Activated CD8-positive, alpha-beta memory T cell treated with anti-CD3 and anti-CD28 coated beads for 36 hours (primary cell): ENCODE data around the gene COL19A1. TPM values are rescaled to one million over a fixed set of nuclear protein-coding genes. Genes with fewer than 3 reads are reported as not detected.
"Not testable (repeated sequence)": the region's sequence is repeated elsewhere in the genome, so short reads cannot be mapped to it uniquely, and the experiment has no call there.

Source experiments
- CTCF ChIA-PET: fragments of 350-600 bp; sonication (Branson Sonifier 250); formaldehyde crosslinking; loops from one replicate; lab custom pipeline; 2021; ENCODE audit warnings: antibody characterized with exemption; lab: Charles Lee
- POLR2A ChIA-PET: fragments of 350-600 bp; sonication (Branson Sonifier 250); formaldehyde crosslinking; loops from one replicate; lab custom pipeline; 2021; ENCODE audit warnings: antibody characterized with exemption; lab: Charles Lee
- total RNA-seq, 2 experiments: library from RNA; stranded (reverse); gene quantifications; one replicate each; pipeline ENCODE4 v1.2.3, GENCODE V29; 2021

The COL19A1 gene
- total RNA-seq, 2 experiments from 2014 or later = 0.30 to 0.52 TPM

DNA sequence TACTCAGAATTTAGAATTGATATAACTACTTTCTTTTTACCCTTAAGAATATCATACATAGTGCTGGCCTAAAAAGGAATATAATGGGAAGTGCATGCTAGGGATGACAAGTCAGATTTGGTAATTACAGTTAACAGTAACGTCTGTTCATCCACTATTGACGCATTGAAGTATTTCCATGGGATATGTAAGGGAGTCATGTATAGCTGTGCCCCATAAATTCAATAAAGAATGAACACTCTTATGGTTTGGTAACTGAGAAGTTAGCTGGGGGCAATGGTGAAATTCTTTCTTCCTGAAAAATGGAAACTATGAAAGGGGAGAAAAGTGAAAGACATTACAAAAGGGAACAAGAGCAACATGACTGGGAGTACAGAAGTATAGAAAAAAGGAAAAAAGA is 2.6 kb upstream of the COL19A1 start:
- ChIA-PET CTCF (no interaction called here), POLR2A (no interaction called here)

GRCh38 chr6:69865126-69865525 is 1.2 kb upstream of the COL19A1 start:
- CTCF ChIA-PET = no interaction called here

DNA sequence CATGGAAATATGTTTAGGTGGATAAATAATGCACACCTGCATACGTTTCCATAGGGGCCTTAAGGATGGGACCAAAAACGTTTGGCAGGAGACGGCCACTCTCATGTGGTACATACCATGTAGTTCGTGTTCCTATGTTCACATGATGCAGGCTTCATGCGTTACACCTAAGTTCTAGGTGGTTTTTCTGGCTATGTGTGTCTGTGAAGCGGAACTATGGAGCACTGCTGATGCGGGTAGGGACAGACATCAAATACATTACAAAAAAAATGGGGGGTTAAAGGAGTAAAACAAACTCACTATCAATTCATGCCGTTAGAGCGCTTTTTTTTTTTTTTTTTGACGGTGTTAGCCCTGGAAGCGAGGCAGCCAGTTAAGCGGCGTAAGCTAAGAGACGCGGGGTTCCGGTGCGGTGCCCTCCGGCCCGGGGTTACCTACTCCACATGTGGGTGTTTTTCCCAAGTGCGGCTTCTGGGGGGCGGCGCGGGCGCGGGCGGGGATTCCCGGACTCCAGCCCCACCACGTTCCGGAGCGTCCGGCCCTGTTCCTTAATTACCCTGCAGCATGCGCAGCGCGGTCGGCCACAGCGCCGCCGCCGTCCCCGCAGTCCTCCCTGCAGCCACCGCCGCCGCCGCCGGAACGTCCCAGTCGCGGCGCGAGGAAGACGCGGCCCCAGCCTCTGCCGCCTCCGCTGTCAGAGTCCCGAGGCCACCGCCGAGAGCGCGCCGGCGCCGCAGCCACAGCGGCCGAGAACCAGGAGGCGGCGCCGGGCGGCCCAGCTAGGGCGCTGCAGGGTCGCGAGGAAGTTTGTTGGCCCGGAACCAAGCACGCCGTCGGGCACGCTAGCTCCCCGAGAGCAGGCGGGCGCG is 648 bp downstream of the COL19A1 start:
- ChIA-PET POLR2A (no interaction called here), CTCF (interaction anchor here (0.7 kb wide), 1 partner anchor 102 kb away, joined by 5 read pairs; no protein-coding TSS in a partner anchor)

More at GRCh38 chr6:69865126-69865525, 1.2 kb upstream of the COL19A1 start:
- POLR2A ChIA-PET = no interaction called here

DNA sequence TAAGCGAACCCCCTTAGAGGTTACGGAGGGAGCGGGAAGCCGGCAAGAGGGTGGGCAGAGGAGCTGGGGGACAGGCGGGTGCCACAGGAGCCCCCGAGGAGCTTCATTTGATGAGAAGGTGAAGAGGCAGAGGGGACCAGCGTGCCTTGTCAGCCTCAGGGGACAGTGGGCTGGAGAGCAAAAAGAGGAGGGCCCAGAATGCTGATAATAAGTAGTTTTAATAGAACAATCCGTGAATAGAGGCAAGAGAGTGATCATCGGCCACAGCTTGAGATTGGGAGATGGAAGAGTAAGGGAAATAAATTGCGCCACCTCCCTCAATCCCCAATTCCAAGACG is 1.3 kb downstream of the COL19A1 start:
- ChIA-PET CTCF (no interaction called here), POLR2A (no interaction called here)

GRCh38 chr6:69868252-69868804 is 2.0 kb downstream of the COL19A1 start:
- POLR2A ChIA-PET = no interaction called here
- CTCF ChIA-PET = no interaction called here

DNA sequence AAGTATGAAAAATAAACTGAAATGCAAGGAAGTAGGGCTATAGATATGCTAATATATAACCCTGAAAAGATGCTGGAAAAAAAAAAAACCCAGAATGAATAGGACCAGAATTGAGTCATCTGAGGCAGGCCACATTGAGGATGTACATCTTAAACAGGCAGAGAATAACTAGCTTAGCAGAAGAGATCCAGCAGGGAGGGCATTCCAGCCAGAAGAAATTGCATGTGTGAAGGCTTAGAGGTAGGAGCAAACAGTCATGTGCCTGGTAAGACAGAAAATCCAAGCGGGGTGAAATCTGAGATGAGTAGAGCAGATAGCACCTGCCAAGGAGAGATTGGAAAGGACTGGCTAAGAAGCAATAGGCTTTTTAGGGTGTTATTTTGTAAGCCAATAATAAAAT is 2.6 kb downstream of the COL19A1 start:
- ChIA-PET CTCF (no interaction called here), POLR2A (no interaction called here)

DNA sequence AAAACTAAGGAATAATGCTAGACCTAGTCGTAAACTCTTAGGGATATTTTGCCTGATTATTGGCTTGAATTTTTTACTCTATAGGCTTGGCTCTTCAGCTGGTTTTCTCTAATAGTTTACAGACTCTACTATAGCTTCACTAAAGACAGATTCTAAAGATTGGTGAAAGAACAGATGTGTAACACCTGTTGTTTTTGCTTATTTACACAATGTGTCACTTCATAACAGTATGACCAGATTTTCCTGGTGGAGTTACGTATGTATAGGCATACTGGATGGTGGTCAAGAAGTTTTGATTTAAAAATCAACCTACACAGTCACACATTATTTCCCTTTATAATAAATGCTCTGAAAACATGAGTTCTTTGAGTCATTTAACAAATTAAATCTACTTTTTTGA is 4.8 kb downstream of the COL19A1 start:
- ChIA-PET POLR2A (no interaction called here), CTCF (no interaction called here)

DNA sequence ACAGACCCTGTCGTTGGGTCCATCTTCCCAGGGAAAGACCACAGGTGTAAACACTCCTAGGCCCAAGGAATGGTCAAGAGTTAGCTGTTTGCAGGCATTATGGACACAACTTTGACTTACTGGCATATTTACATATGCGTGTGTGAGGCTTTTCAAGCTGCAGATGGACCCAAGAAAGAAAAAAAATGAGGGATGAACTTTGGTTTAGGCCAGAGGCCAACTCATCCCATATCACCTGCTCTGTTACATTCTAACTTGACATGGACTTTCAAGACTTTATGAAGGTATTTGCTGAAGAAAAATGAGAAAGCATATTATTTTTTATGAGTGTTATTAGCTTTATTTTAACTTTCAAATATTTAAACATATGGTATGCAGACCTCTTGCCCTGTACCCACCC is 6.9 kb downstream of the COL19A1 start:
- CTCF ChIA-PET = no interaction called here

GRCh38 chr6:69875715-69876114 is 9.4 kb downstream of the COL19A1 start:
- ChIA-PET CTCF (no interaction called here), POLR2A (no interaction called here)

More for the DNA sequence above, 6.9 kb downstream of the COL19A1 start:
- POLR2A ChIA-PET = no interaction called here

DNA sequence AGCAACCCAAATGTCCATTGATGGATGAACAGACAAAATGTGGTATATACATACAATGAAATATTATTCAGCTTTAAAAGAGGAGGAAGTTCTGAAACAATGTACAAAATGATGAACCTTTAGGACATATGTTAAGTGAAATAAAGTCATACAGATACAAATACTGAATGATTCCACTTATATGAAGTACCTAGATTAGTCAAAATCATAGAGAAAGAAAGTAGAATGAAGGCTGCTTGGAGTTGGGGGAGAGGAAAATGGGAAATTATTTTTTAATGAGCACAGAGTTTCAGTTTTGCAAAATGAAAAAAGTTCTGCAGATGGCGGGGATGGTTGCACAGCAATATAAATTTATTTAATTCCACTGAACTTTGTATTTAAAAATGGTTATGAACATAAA is 12.4 kb downstream of the COL19A1 start:
- ChIA-PET POLR2A (no interaction called here), CTCF (no interaction called here)

- ChIA-PET CTCF (no interaction called here), POLR2A (no interaction called here)
Observed at GRCh38 chr6:69880601-69881000, 14.2 kb downstream of the COL19A1 start.

DNA sequence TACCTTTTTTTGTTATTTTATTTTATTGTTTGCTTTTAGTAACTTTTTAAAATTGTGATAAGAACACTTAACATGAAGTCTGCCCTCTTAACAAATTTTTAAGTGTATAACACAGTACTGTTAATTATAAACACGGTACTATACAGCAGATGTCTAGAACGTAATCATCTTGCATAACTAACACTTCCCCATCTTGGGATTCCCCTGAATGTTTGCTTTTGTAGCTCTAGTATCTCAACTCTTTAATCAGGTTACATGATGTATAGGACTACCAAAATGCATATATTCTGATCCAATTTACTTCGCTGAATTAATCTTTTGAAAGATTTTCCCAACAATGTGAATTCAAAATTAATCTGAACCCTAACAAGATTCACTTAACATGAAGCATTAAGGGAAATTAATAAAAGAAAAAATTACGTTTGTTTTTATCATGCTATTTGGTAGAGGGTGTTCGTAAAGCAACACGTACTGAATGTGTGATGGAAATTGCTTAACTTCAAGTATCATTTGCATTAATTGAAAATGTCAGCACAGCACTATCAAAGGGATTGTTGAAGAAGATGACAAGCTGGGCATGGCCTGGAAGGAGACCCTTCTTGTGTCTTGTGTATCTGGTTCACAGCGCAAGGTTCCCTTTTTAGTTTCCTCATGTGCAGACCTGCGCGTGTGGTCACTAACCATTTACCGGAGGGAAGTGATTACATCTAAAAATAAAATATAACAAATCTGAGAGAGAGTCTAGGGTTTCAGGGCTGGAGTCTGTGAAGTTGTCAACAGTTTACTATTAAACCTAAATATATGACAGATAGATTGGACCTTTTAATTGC is 15.2 kb downstream of the COL19A1 start:
- POLR2A ChIA-PET = no interaction called here
- CTCF ChIA-PET = no interaction called here

DNA sequence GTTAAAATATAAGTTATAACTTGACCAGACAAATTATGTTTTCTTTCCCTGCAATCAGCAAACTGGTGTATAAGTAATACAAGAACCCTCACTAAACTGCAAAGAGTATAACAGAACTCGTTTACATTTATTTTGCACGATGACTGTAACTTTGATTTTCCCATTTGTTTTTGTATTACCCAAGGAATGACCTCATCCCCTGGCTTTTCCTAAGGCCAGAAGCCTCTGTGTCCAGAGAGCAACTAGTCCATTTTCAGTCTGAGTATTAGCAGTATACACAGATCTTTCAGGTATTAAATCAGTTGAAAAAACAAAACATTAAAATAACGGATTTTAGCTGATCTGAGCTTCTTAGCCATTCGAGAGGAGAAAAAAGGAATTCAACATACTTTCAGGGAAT is 17.2 kb downstream of the COL19A1 start:
- POLR2A ChIA-PET = no interaction called here

DNA sequence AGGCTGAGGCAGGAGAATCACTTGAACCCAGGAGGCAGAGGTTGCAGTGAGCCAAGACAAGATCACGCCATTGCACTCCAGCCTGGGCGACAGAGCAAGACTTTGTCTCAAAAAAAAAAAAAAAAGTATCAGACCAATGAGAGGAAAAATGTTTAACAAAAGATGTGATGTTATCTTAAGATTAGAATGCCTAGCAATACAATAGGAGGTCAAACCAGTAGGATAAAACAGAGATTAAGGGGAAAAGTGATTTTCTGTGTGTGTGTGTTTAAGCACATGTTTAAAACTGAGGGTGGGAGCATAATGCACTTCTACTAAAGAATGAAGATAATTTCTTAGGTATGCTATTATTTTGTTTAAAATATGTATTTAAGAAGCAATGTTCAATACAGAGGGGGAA is 17.9 kb downstream of the COL19A1 start:
- ChIA-PET CTCF (no interaction called here), POLR2A (no interaction called here)

More for the DNA sequence above, 17.2 kb downstream of the COL19A1 start:
- CTCF ChIA-PET = no interaction called here

- CTCF ChIA-PET = no interaction called here
- POLR2A ChIA-PET = no interaction called here
Observed at GRCh38 chr6:69887026-69887425, 20.7 kb downstream of the COL19A1 start.

DNA sequence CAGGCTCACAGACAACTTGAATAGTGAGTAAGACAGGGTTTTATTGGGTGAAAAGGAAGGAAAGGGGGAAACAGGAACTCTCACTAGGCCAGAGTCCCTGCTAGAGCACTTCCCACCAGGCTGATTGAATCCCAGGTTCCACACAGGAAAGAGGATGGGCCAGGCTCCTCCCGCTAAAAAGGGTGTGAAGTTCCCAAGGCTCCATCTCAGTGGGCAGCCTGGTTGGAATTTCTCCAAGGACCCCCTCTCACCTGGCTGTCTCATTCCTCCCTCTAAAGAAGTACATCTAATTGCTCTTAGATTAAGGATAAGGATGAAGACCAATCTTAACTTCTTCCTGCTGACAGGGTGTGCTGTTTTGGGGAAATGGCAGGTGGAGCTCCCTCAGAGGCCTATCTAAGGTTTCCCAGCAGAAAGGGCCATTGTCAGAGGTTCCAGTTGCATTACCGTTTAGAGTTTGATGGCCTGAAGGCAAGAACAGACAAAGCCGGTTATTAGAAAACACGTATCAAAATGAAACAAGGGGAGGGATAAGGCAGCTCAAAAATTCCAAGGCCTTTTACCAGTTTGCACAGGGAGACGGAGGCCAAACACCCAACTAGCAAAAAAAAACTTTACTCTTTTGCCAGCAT is 21.5 kb downstream of the COL19A1 start:
- ChIA-PET CTCF (no interaction called here), POLR2A (no interaction called here)

- POLR2A ChIA-PET = no interaction called here
- CTCF ChIA-PET = no interaction called here
Observed at GRCh38 chr6:69888482-69889233, 22.3 kb downstream of the COL19A1 start.

DNA sequence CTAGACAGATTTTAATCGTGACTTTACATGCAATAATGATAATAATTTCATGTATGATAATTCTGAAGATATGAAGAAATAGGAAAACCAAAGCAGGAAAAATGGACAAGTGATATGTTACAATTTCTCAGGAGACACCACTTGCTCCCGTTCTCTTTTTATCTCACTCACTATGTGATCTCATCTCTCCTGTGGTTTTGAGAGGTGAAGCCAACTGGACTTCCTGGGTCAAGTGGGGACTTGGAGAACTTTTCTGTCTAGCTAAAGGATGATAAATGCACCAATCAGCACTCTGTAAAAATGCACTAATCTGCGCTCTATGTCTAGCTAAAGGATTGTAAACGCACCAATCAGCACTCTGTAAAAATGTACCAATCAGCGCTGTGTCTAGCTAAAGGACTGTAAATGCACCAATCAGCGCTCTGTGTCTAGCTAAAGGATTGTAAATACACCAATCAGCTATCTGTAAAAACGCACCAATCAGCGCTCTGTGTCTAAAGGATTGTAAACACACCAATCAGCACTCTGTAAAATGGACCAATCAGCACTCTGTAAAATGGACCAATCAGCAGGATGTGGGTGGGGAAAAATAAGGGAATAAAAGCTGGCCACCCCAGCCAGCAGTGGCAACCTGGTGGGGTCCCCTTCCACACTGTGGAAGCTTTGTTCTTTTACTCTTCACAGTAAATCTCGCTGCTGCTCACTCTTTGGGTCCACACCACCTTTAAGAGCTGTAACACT is 23.0 kb downstream of the COL19A1 start:
- CTCF ChIA-PET, POLR2A ChIA-PET: not testable (repeated sequence)

- CTCF ChIA-PET = not testable (repeated sequence)
Observed at GRCh38 chr6:69892561-69892960, 26.2 kb downstream of the COL19A1 start.

More at GRCh38 chr6:69892561-69892960, 26.2 kb downstream of the COL19A1 start:
- POLR2A ChIA-PET = not testable (repeated sequence)
